Left kidney (tissue), 2 donors: ENCODE measurements around the gene ROMO1. TPM values are rescaled to one million over a fixed set of nuclear protein-coding genes. Genes with fewer than 3 reads are reported as not detected.

Experiments
- DNase-seq: peaks from one replicate; pipeline ENCODE4 v3.0.0-alpha.2; 2013
- polyA plus RNA-seq: library from polyadenylated mRNA; unstranded; fragments of 120-200 nt; gene quantifications from one replicate; pipeline ENCODE4 v1.2.1, GENCODE V29; 2013; ENCODE audit not compliant: insufficient read length

The ROMO1 gene
- polyA plus RNA-seq, 1 donor, result 48.5 TPM

- DNase-seq, result no peak
These were observed 27.9 kb downstream of the ROMO1 start for GRCh38 chr20:35726842-35727711.

- DNase-seq, result no peak
These were observed 30.1 kb downstream of the ROMO1 start for GRCh38 chr20:35729283-35729807.

- DNase-seq, result no peak
These were observed 30.8 kb downstream of the ROMO1 start for GRCh38 chr20:35729836-35730582.

GRCh38 chr20:35730583-35731468 is 31.6 kb downstream of the ROMO1 start:
- no peak for DNase-seq

DNA sequence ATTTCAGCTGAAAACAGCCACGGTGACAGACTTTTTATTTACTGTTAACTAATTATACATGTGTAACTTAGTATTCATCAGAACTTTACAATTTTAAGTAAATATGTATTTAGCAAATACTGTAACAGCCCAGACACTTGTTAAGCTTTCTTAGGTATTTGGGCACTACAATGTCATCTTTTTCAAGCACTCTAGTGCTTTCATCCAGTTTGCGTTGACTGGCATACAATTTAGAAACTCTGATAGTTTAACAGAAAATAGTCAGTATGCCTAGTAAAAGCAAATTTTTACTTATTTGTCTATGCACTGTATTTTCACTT is 32.2 kb downstream of the ROMO1 start:
- no peak for DNase-seq

- DNase-seq, result no peak
These were observed 32.8 kb downstream of the ROMO1 start for GRCh38 chr20:35731862-35732643.

- DNase-seq, result no peak
These were observed 33.4 kb downstream of the ROMO1 start for GRCh38 chr20:35732644-35732982.

DNA sequence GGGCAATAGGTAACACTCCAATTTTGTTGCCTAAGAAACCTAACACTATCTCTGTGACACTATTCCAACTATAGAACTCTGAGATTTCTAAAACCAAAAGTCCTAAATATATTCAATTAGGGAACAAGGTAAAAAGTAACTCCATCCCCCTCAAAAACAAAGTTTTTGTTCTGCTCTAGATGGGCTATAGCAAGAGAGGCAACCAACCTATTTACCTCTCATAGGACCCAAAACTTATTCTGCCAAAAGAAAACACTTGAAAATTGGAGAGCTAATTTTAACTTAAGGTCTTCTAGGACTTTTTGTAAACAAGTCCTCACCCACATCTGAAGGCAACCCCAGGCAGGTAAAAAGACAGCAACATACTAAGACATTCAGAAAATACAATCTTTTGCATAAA is 35.2 kb downstream of the ROMO1 start:
- no peak for DNase-seq

GRCh38 chr20:35734777-35735649 is 35.8 kb downstream of the ROMO1 start:
- no peak for DNase-seq

DNA sequence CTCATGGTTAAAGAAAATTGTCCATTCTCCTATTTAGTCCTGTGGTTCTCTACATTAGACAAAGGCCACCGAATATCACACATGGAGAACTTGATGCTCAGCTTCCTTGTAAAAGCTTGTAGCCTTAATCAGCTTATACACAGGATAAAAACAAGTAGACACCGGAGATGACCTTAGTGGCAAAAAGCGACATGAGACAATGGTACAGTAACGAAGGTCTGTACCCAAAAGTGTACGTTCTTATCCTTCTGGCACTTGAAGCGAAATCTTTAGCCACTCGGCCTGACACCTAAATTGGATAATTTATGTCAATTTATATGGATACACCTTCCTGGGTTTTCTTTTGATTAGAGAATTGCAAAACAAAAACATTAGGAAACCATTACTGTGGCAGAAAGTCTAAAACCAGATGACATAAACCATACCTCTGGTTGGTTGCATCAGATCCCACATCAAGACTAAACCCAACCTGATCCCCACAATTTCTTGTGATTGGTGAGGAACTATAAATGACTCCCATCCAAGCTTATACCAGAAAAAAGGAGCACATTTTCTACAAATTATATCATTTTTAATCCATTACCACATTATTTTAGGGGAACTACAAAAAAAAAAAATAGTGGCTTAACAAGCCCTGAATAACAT is 36.7 kb downstream of the ROMO1 start:
- no peak for DNase-seq

DNA sequence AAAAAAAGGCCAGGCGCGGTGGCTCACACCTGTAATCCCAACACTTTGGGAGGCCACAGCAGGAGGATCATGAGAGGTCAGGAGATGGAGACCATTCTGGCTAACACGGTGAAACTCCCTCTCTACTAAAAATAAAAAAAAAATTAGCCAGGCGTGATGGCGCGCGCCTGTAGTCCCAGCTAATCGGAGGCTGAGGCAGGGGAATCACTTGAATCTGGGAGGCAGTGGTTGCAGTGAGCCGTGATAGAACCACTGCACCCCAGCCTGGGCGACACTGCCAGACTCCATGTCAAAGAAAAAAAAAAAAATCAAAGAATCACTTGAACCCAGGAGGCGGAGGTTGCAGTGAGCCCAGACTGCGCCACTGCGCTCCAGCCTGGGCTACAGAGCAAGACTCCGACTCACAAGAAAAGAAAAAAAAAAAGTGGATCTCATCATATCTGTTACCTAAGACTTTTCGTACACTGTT is 38.7 kb downstream of the ROMO1 start:
- DNase-seq, result no peak

DNA sequence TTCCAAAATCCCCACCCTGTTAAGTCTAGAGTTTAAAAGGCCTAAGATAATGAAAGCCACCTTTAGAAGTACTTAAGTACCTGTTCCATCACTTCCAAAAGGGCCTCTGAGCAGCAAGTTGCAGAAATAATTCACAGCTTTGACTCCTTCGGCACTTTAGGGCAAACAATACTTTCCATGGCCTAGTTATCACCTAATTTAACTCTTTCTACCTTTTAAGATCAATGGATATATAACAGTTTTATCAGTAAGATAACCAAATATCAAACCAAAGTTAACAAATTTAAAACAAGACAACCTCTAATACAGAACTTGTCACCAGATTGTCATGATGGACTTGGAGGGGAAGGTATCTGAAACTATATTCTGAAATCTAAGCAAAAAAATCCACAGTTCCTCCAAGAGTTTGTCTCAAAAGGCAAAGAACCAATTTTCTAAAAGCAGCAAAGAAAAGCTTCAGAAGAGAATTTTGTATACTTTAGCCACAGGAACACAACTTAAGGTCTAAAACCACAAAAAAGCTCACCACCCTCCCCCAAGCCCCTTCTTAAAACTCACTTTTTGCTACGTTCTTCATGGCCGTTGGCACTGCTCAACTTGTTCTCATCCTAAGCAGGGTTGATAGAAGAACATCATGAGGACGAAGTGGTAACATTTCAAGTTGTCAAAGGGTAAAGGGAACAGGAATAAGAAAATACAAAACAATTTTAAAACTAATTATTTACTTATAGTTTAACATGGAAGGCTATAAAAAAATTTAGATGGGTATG is 39.4 kb downstream of the ROMO1 start:
- no peak for DNase-seq

- DNase-seq, result no peak
These were observed 40.3 kb downstream of the ROMO1 start for GRCh38 chr20:35739294-35740163.

GRCh38 chr20:35741892-35742740 is 42.9 kb downstream of the ROMO1 start, which contains the start of gene RBM39:
TSS of gene RBM39 (minus strand) at chr20:35742260. CDS start at chr20:35740874, 1,386 bp downstream.
- DNase-seq, result peak; percentile 100

- no peak for DNase-seq
These were observed 43.7 kb downstream of the ROMO1 start for GRCh38 chr20:35742741-35743523.
